Measurements from ENCODE around the gene SIRT3.

DNA sequence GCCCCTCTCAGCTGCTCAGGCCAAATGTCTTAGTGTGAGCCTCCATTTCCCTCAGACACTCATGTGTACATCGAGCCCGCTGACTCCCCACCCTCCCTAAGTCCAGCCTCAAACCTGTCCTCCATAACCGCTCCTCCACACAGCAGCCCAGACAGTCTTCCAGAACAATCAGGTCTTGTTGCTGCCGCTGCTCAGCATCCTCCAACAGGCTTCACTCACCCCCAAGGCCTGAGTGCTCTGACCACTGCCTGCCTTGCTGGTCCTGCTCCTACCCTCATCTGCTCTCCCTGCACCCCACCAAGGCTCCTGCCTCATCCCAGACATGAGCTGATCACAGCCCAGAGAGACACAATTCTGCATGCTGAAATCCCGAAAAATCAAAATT, 17.7 kb upstream of the SIRT3 start:
- TF ChIP-seq NR2F2 (IDR thresholded peaks at IDR 0.05; ENCODE audit: borderline replicate concordance, low read depth), result no peak
- TF ChIP-seq NCOA1 (CRISPR knock-in tag; IDR thresholded peaks at IDR 0.05), result no peak
- no peak for TF ChIP-seq POLR2A (IDR thresholded peaks at IDR 0.05; ENCODE audit: insufficient read depth in 1 of 2, low read depth in 2 of 2, low read length in 2 of 2)
- TF ChIP-seq HOXA9 (CRISPR knock-in tag; IDR thresholded peaks at IDR 0.05; ENCODE audit: borderline replicate concordance), result no peak
- TF ChIP-seq RERE (CRISPR knock-in tag; IDR thresholded peaks at IDR 0.05; ENCODE audit: low read depth), result no peak
- TF ChIP-seq ZFP91 (CRISPR knock-in tag; IDR thresholded peaks at IDR 0.05; ENCODE audit: borderline replicate concordance), result no peak
- TF ChIP-seq, protein P1, sequence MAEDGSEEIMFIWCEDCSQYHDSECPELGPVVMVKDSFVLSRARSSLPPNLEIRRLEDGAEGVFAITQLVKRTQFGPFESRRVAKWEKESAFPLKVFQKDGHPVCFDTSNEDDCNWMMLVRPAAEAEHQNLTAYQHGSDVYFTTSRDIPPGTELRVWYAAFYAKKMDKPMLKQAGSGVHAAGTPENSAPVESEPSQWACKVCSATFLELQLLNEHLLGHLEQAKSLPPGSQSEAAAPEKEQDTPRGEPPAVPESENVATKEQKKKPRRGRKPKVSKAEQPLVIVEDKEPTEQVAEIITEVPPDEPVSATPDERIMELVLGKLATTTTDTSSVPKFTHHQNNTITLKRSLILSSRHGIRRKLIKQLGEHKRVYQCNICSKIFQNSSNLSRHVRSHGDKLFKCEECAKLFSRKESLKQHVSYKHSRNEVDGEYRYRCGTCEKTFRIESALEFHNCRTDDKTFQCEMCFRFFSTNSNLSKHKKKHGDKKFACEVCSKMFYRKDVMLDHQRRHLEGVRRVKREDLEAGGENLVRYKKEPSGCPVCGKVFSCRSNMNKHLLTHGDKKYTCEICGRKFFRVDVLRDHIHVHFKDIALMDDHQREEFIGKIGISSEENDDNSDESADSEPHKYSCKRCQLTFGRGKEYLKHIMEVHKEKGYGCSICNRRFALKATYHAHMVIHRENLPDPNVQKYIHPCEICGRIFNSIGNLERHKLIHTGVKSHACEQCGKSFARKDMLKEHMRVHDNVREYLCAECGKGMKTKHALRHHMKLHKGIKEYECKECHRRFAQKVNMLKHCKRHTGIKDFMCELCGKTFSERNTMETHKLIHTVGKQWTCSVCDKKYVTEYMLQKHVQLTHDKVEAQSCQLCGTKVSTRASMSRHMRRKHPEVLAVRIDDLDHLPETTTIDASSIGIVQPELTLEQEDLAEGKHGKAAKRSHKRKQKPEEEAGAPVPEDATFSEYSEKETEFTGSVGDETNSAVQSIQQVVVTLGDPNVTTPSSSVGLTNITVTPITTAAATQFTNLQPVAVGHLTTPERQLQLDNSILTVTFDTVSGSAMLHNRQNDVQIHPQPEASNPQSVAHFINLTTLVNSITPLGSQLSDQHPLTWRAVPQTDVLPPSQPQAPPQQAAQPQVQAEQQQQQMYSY (CRISPR knock-in tag; IDR thresholded peaks at IDR 0.05), result no peak
- TF ChIP-seq ESRRA (CRISPR knock-in tag; IDR thresholded peaks at IDR 0.05; ENCODE audit: low read depth), result no peak
- no peak for TF ChIP-seq POLR2AphosphoS5 (IDR thresholded peaks at IDR 0.05; ENCODE audit: low read depth, low read length)
- TF ChIP-seq, protein P2, sequence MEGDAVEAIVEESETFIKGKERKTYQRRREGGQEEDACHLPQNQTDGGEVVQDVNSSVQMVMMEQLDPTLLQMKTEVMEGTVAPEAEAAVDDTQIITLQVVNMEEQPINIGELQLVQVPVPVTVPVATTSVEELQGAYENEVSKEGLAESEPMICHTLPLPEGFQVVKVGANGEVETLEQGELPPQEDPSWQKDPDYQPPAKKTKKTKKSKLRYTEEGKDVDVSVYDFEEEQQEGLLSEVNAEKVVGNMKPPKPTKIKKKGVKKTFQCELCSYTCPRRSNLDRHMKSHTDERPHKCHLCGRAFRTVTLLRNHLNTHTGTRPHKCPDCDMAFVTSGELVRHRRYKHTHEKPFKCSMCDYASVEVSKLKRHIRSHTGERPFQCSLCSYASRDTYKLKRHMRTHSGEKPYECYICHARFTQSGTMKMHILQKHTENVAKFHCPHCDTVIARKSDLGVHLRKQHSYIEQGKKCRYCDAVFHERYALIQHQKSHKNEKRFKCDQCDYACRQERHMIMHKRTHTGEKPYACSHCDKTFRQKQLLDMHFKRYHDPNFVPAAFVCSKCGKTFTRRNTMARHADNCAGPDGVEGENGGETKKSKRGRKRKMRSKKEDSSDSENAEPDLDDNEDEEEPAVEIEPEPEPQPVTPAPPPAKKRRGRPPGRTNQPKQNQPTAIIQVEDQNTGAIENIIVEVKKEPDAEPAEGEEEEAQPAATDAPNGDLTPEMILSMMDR (CRISPR knock-in tag; IDR thresholded peaks at IDR 0.05), result no peak
- TF ChIP-seq HDAC2 (CRISPR knock-in tag; IDR thresholded peaks at IDR 0.05), result no peak
- TF ChIP-seq ELF4 (CRISPR knock-in tag; IDR thresholded peaks at IDR 0.05; ENCODE audit: borderline replicate concordance), result no peak
